Measurements from ENCODE around the gene CLEC5A.
"Not testable (repeated sequence)": the region's sequence is repeated elsewhere in the genome, so short reads cannot be mapped to it uniquely, and the experiment has no call there.

Gene CLEC5A

DNA sequence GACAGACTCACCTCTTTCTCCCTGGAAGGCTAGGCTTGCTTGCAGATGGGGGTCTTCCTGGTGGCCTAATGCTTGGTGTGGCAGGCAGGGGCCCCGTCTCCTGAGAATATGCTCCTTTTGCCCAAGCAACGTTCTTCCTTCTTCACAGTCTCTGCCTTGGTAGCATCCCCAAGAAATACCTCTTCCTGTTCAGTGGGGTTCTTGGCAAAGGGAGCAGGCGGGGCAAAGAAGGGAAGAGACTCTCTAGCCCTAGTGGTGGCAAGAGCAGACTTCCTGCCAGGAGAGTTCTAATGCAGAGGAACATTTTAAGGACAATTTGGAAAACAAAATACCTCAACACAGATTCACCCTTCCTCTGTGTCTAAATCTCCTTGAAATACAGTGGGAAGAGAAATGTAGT is at the start of gene CLEC5A:
TSS of gene CLEC5A (minus strand) at position 179 of the 400 bp plus-strand sequence. CDS start 682 bp downstream, outside the sequence.
- no peak for TF ChIP-seq ZFX (IDR thresholded peaks at IDR 0.05)
- TF ChIP-seq, protein P1, sequence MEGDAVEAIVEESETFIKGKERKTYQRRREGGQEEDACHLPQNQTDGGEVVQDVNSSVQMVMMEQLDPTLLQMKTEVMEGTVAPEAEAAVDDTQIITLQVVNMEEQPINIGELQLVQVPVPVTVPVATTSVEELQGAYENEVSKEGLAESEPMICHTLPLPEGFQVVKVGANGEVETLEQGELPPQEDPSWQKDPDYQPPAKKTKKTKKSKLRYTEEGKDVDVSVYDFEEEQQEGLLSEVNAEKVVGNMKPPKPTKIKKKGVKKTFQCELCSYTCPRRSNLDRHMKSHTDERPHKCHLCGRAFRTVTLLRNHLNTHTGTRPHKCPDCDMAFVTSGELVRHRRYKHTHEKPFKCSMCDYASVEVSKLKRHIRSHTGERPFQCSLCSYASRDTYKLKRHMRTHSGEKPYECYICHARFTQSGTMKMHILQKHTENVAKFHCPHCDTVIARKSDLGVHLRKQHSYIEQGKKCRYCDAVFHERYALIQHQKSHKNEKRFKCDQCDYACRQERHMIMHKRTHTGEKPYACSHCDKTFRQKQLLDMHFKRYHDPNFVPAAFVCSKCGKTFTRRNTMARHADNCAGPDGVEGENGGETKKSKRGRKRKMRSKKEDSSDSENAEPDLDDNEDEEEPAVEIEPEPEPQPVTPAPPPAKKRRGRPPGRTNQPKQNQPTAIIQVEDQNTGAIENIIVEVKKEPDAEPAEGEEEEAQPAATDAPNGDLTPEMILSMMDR (conservative IDR thresholded peaks at IDR 0.05): no peak
- H3K27ac ChIP-seq: no peak within 1 kb of the TSS

- TF ChIP-seq, protein P1 (conservative IDR thresholded peaks at IDR 0.05): no peak
- no peak for TF ChIP-seq ZFX (IDR thresholded peaks at IDR 0.05)
- no peak overlapping the region for H3K27ac ChIP-seq
These were observed 46.6 kb upstream of the CLEC5A start for GRCh38 chr7:141993354-141993753.

GRCh38 chr7:141992688-141993087 is 45.9 kb upstream of the CLEC5A start:
- TF ChIP-seq, protein P1 (conservative IDR thresholded peaks at IDR 0.05): no peak
- TF ChIP-seq ZFX (IDR thresholded peaks at IDR 0.05): no peak
- no peak overlapping the region for H3K27ac ChIP-seq

DNA sequence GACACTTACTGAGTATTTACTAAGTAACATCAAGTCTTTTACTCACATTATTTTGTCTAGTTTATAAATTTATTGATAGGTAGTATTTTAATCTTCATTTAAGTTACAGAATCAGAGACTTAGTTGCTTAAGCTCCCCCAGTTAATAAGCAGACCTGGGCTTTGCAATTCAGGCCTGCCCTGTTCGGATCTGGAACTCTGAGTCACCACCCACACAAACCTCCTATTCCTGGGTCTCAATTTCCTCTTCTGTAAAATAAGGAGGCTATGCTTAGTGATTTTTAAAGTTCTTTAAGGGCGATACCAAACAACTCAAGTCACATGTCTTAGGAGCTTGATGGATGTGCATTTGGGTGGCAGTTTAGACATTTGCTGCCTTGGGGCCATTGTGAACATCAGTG is 45.4 kb upstream of the CLEC5A start:
- no peak for TF ChIP-seq ZFX (IDR thresholded peaks at IDR 0.05)
- TF ChIP-seq, protein P1 (conservative IDR thresholded peaks at IDR 0.05): no peak
- no peak overlapping the region for H3K27ac ChIP-seq

GRCh38 chr7:141991140-141991539 is 44.4 kb upstream of the CLEC5A start:
- TF ChIP-seq, protein P1 (conservative IDR thresholded peaks at IDR 0.05): no peak
- H3K27ac ChIP-seq: no peak overlapping the region

- H3K27ac ChIP-seq: no peak overlapping the region
- TF ChIP-seq, protein P1 (conservative IDR thresholded peaks at IDR 0.05): no peak
- no peak for TF ChIP-seq ZFX (IDR thresholded peaks at IDR 0.05)
These were observed 43.4 kb upstream of the CLEC5A start for GRCh38 chr7:141990011-141990725.

GRCh38 chr7:141987803-141988202 is 41.0 kb upstream of the CLEC5A start:
- H3K27ac ChIP-seq: not testable (repeated sequence)

GRCh38 chr7:141986923-141987322 is 40.1 kb upstream of the CLEC5A start:
- no peak overlapping the region for H3K27ac ChIP-seq
- TF ChIP-seq ZFX (IDR thresholded peaks at IDR 0.05): no peak
- TF ChIP-seq, protein P1 (conservative IDR thresholded peaks at IDR 0.05): no peak

- not testable (repeated sequence) for H3K27ac ChIP-seq
These were observed 39.2 kb upstream of the CLEC5A start for GRCh38 chr7:141985926-141986325.
